Tongue (tissue), 2 donors: ENCODE measurements around the gene TIMP2. TPM values are rescaled to one million over a fixed set of nuclear protein-coding genes. Genes with fewer than 3 reads are reported as not detected.
"Not testable (repeated sequence)": the region's sequence is repeated elsewhere in the genome, so short reads cannot be mapped to it uniquely, and the experiment has no call there.

Source experiments
- DNase-seq: peaks from one replicate; pipeline ENCODE4 v3.0.0-alpha.2; 2015
- total RNA-seq: library from RNA; depleted of rRNA; stranded (reverse); fragments of >200 nt; gene quantifications from one replicate; pipeline ENCODE4 v1.2.3, GENCODE V29; 2014

Gene TIMP2
- total RNA-seq, 1 donor from 2014 or later: 93.3 TPM

GRCh38 chr17:78904371-78904770 is 20.8 kb downstream of the TIMP2 start:
- no peak for DNase-seq

GRCh38 chr17:78903101-78903779 is 21.9 kb downstream of the TIMP2 start, which contains the start of gene CEP295NL:
Gene CEP295NL, minus strand, starts transcription at chr17:78903201. Its CDS starts 1,373 bp downstream, at chr17:78901828.
- DNase-seq: peak; percentile 41

- not testable (repeated sequence) for DNase-seq
Measured at GRCh38 chr17:78902231-78902630, 23.0 kb downstream of the TIMP2 start.

DNA sequence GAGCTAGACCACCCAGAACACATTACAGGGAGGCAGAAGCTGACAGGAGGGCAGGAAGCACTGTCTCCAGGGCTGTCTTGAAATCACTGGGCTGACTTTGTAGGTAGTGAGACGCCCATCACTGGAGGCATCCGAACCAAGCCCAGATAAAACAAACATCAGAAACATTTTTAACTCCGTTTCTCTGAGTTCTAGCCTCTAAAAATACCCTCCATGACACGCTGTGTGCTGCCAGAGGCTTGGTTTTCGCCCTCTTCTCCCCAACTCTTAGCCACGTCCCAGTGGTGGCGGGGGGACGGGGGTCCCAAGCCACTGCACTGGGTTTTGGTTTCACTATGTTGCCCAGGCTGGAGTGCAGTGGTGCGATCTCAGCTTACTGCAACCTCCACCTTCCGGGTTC is 23.4 kb downstream of the TIMP2 start:
- no peak for DNase-seq

DNA sequence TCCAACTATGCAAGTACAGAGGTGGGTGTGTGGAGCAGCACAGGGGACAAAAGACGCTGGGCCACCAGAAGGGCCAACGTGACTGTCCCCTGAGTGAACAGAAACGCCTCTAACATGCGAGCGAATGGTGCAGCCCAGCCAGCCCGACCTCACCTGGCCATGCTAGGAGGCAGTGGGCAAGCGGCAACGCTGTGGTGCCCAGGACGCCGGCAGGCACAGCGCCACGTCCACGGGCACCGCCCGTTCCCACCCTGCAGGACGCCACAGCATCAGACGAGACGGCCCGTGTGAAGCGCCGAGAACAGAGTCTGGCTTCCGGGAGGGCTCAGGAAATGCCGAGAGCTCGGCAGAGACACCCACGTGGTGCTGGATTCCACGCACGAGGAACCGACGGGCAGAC is 24.4 kb downstream of the TIMP2 start:
- no peak for DNase-seq

DNA sequence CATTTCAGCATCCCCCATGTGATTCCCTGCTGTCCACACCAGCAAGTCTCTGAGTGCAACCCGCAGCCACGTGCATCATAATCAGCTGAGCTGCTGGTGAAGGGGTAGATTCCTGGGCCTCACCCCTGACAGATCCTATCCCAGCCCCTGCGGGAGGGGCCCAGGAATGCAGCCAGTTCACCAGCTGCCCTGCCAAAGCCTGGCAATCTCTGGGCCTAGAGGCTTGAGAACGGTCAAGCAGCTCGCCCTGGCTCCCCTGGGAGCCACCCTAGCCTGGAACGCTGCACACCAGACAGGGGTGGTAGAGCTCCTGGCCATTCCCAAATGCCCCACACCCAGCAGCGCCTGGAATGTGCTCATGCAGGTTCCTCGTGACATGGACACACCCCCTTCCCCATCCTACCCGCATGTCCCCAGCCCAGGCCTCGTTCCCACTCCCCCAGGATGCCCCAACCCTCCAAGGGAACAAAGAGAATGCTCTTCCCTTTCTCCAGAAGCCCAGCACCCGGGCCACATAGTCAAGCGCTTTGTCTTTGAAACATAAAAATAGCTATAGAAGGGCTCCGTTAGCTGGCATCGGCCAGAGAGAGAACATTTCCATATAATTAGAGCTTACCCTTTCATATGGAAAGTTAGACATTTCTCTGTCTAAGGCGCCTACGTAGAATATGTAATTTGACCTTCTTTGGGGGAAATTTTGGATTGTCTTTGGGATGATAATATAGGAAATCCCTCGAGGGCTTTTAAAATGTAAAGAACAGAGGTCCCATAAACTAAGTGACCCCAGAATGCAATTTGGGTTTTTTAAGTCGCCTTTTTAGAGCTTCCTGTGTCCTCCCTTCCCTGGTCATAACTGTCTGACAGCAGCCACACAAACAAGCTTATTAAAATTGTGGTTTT is 25.6 kb downstream of the TIMP2 start:
- peak; percentile 69 for DNase-seq

DNA sequence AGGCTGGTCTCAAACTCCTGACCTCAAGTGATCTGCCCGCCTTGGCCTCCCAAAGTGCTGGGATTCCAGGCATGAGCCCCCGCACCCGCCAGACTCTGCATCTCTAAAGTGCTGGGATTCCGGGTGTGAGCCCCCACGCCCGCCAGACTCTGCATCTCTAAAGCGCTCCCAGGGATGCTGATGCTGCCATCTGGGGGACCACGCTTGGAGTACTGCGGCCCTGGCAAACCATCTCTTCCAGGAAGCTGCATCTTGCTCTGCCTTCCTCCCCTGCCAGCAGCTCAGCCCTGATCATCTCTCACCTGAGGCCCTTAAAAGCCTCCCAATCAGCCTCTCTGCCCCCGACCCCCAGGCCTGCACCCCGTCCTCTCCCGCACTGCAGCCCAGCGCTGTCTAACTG is 26.2 kb downstream of the TIMP2 start:
- DNase-seq: no peak

DNA sequence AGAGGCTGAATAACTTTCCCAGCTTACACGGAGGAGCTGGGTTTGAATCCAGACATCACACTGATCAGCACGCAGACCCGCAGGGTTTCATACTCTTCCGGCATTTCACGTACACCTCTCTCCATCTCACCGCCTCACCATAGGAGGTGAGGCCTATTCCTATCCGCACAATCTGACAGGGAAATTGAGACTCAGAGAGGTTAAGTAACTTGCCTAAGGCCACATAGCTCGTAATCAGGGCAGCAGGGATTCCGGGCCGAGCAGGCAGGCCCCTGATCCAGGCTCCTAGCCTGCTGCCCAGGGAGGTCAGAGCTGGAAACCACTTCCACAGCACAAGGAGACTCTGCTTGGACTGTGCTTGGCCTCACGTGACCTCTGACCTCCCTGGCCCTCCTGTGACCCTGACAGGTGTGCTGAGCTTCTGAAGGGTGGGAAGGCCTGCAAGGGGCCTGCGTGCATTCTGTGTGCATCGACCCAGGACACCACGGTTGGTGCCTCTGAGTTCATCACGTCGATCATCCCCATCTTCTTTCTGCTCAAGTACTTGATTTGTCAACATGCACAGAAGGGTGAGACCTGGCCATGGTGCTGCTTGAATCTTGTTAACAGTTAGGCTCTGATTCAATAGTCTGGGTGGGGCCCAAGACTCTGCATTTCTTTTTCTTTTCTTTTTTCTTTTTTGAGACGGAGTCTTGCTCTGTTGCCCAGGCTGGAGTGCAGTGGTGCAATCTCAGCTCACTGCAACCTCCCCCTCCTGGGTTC is 26.9 kb downstream of the TIMP2 start:
- no peak for DNase-seq

- peak; percentile 71 for DNase-seq
Measured at GRCh38 chr17:78897664-78898047, 27.5 kb downstream of the TIMP2 start.

- no peak for DNase-seq
Measured at GRCh38 chr17:78896834-78897663, 28.1 kb downstream of the TIMP2 start.

- DNase-seq: no peak
Measured at GRCh38 chr17:78896091-78896833, 28.9 kb downstream of the TIMP2 start.

- DNase-seq: peak; percentile 88
Measured at GRCh38 chr17:78895322-78895721, 29.9 kb downstream of the TIMP2 start.

DNA sequence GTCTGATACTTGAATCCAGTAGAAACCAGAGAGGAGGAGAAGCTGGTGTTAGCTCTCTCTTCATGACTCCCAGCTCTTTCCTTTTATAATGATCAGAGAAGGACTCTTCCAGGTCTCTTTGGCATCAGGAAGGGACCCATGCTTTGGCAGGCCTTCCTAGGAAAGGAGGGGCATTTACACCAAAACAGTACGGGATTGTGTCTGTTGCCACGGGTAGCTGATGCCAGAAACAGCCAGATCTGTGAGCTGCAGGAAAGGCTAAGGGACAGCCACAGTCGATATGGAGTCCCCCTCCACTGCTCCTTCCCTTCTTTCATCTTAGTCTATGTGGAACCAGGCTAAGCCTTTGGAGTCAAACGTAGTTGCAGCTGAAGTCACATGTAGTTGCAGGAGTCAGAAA is 31.5 kb downstream of the TIMP2 start:
- DNase-seq: no peak

DNA sequence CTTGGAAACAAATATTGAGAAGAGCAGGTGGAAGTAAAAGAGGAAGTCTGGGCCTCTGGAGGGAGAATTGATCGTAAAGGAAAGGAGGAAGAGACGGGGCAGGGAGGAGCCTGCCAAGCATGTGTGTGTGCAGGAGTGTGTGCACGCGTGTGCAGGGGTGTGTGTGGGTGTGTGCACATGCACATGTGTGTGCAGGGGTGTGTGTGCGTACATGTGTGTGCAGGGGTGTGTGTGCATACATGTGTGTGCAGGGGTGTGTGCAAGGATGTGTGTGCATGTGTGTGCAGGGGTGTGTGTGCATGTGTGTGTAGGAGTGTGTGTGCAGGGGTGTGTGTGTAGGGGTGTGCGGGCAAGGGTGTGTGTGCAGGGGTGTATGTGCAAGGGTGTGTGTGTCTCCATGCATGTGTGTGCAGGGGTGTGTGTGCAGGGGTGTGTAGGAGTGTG is 32.2 kb downstream of the TIMP2 start:
- DNase-seq: no peak

GRCh38 chr17:78892520-78892919 is 32.7 kb downstream of the TIMP2 start:
- no peak for DNase-seq

GRCh38 chr17:78892062-78892456 is 33.1 kb downstream of the TIMP2 start:
- no peak for DNase-seq

DNA sequence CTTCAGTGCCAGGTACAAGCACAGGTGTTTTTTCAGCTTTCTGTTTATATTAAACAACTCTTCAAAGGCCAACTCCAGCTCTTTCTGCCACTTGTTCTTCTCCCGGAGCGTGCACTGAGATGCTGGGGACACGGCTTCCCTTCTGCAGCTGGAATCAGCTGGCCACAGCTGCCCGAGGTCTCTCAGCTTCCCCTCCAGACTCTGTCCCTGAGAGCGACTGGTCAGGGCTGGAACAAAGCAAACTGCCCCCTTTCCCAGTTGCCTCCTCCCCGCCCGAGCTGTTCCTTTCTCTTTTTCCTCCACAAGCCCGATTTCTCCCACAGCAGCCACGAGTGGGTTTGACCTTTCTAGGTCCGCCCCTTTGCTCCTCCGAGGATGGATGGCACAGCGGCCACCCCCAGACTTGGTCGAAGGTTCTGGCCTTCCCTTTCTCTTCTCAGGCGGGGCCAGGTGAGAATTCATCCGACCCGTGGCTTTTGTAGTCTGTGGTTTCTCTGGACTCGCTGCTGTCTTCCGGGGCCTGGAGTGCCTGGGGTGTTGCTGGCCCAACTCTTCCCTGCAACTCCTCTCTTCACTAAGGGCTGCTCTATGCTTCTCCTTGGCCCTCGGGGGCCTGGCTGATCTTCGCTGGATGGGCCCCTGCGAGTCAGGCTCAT is 33.7 kb downstream of the TIMP2 start:
- no peak for DNase-seq

DNA sequence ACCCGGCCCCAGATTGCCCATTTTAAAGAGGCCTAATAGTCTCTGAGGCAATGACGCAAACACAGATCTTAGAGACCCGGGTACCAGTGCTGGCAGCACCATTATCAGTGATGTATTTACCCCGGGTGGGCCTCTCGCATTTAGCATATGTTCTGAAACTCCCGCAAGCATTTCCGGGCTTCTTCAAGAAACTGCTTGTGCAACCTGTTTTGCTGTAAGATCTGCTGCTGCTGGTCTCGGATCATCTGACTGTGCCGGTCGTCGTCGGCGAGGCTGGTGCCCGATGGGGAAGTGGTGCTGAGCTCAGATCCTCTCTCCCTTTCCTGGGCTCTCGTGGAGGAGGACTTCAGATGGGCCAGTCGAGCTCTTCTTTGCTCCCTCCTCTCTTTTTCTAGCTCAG is 34.7 kb downstream of the TIMP2 start:
- DNase-seq: no peak

DNA sequence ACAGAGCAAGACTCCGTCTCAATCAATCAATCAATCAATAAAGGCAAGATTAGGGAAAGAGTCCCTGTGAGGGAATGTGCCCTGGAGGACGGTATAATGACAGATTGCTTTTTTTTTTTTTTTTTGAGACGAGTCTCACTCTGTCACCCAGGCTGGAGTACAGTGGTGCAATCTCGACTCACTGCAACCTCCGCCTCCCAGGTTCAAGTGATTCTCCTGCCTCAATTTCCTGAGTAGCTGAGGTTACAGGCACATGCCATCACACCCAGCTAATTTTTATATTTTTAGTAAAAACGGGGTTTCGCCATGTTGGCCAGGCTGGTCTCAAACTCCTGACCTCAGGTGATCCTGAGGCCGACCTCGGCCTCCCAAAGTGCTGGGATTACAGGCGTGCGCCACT is 35.1 kb downstream of the TIMP2 start:
- DNase-seq: not testable (repeated sequence)

DNA sequence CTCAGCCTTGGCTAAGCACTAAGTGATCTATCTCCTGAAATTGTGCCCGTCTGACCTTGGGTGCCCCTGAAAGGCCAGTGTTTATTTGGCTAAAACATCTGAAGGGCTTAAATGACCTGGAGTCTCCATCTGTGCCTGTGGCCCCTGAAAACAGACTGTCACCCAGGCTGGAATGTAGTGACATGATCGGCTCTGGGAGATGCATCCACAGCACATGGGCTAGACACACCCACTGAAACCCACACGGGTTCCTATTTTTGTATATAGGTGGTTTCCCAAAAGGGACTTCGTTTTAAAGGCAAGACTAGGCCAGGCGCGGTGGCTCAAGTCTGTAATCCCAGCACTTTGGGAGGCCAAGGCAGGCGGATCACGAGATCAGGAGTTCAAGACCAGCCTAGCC is 35.7 kb downstream of the TIMP2 start:
- peak; percentile 61 for DNase-seq
